HCT116 (cell line): ENCODE results near the gene MKRN1. TPM values are rescaled to one million over a fixed set of nuclear protein-coding genes. Genes with fewer than 3 reads are reported as not detected.
A peak's percentile ranks its signal among the peaks of the same experiment; 100 is the strongest.

Experiments
- ATAC-seq: fragments of 200-7000 bp; cut with Tn5 transposase; 2 replicates; pipeline ENCODE4 v1.9.1; 2020; ENCODE audit warnings: mild to moderate bottlenecking, moderate library complexity
- BruUV-seq: library from RNA; stranded (reverse); fragments of 400-500 nt; replicated peaks from 2 replicates; lab custom pipeline; 2021; lab: Mats Ljungman, UMichigan
- CTCF ChIA-PET: fragments of 300-600 bp; sonication (Branson Sonifier 250); formaldehyde crosslinking; loops from one replicate; lab custom pipeline; 2021; ENCODE audit warnings: antibody characterized with exemption; lab: Charles Lee
- POLR2A ChIA-PET: fragments of 300-600, 350-600 bp; sonication (Branson Sonifier 250); formaldehyde crosslinking; loops from one replicate; lab custom pipeline; 2021; ENCODE audit warnings: antibody characterized with exemption; lab: Charles Lee
- RAD21 ChIA-PET, 2 experiments: fragments of 300-600 bp; sonication (Branson Sonifier 250); formaldehyde crosslinking; loops; one replicate each; lab custom pipeline; 2023; ENCODE audit warnings: low total read pairs in 2 of 2; ENCODE audit not compliant: uncharacterized antibody in 2 of 2, unreplicated experiment in 2 of 2, low non-redundant PET in 1 of 2; lab: Charles Lee
- DNase-seq: peaks from one replicate; pipeline ENCODE4 v3.0.0-alpha.2; 2010; ENCODE audit warnings: low read depth, low spot score
- H2AFZ ChIP-seq: fragments of 200-600 bp; shearing (Covaris generic), sonication (generic); 2 replicates; pipeline ENCODE4 v1.6.1; 2017; ENCODE audit warnings: low read depth, mixed run types, mixed read lengths, antibody characterized with exemption, low read length; ENCODE audit not compliant: poor library complexity, severe bottlenecking
- H3K27ac ChIP-seq: 2 replicates; pipeline ENCODE4 v1.5.1; 2012; ENCODE audit warnings: low read depth, low read length
- H3K27me3 ChIP-seq: fragments of 200-600 bp; sonication (generic); 2 replicates; pipeline ENCODE4 v1.6.1; 2016; ENCODE audit warnings: mixed run types, low read length, mixed read lengths; ENCODE audit not compliant: insufficient read depth
- H3K36me3 ChIP-seq, 2 experiments: fragments of 200-500 bp in 1 of 2; fragments of 200-600 bp in 1 of 2; sonication (Bioruptor generic) in 1 of 2; sonication (generic) in 1 of 2; 2 replicates each; pipeline versions ENCODE4 v1.5.1 to v1.6.1; 2014 to 2016; ENCODE audit warnings: low read length in 2 of 2, inconsistent platforms in 1 of 2, mixed read lengths in 1 of 2, mixed run types in 1 of 2; ENCODE audit not compliant: insufficient read depth in 2 of 2, control insufficient read depth in 1 of 2
- H3K4me1 ChIP-seq, 2 experiments: fragments of 200-600 bp in 1 of 2; sonication (generic) in 1 of 2; 2 replicates each; pipeline versions ENCODE4 v1.5.1 to v1.6.1; 2012 to 2017; ENCODE audit warnings: low read length in 2 of 2, inconsistent platforms in 1 of 2, mild to moderate bottlenecking in 1 of 2, mixed read lengths in 1 of 2, mixed run types in 1 of 2, moderate library complexity in 1 of 2; ENCODE audit not compliant: insufficient read depth in 2 of 2, control insufficient read depth in 1 of 2
- H3K4me2 ChIP-seq: fragments of 200-600 bp; sonication (generic); 2 replicates; pipeline ENCODE4 v1.6.1; 2017; ENCODE audit warnings: mixed run types, low read length, mixed read lengths
- H3K4me3 ChIP-seq, 2 experiments: fragments of 200-600 bp in 1 of 2; sonication (generic) in 1 of 2; replicated peaks in 1 of 2; 2 replicates each; pipeline ENCODE4 v1.5.1; 2011 to 2016; ENCODE audit warnings: low read length in 2 of 2, control low read depth in 1 of 2, low read depth in 1 of 2, mild to moderate bottlenecking in 1 of 2, mixed read lengths in 1 of 2, mixed run types in 1 of 2
- H3K79me2 ChIP-seq: fragments of 200-600 bp; sonication (generic); 2 replicates; pipeline ENCODE4 v1.6.1; 2017; ENCODE audit warnings: mild to moderate bottlenecking, mixed run types, low read length, moderate library complexity, mixed read lengths; ENCODE audit not compliant: insufficient read depth
- H3K9ac ChIP-seq: fragments of 200-600 bp; sonication (generic); 2 replicates; pipeline ENCODE4 v1.6.1; 2016; ENCODE audit warnings: low read length, mixed read lengths
- H3K9me2 ChIP-seq: fragments of 200-600 bp; sonication (generic), shearing (Covaris generic); 2 replicates; pipeline ENCODE4 v1.6.1; 2017; ENCODE audit warnings: mixed run types, mild to moderate bottlenecking, moderate library complexity; ENCODE audit not compliant: insufficient read depth
- H3K9me3 ChIP-seq, 2 experiments: fragments of 200-500 bp in 1 of 2; fragments of 200-600 bp in 1 of 2; sonication (Bioruptor generic) in 1 of 2; sonication (generic) in 1 of 2; 2 replicates each; pipeline ENCODE4 v1.6.1; 2014 to 2017; ENCODE audit warnings: low read length in 2 of 2, mixed read lengths in 2 of 2, inconsistent platforms in 1 of 2, low read depth in 1 of 2, mild to moderate bottlenecking in 1 of 2, mixed run types in 1 of 2, moderate library complexity in 1 of 2; ENCODE audit not compliant: control insufficient read depth in 1 of 2, insufficient read depth in 1 of 2
- H4K20me1 ChIP-seq: fragments of 200-600 bp; sonication (generic), shearing (Covaris generic); 2 replicates; pipeline ENCODE4 v1.6.1; 2017; ENCODE audit warnings: mixed run types, mild to moderate bottlenecking, moderate library complexity; ENCODE audit not compliant: insufficient read depth
- CBX3 ChIP-seq: IDR thresholded peaks from 2 replicates; pipeline ENCODE4 v1.6.1; 2012; ENCODE audit warnings: low read depth
- CEBPB ChIP-seq: IDR thresholded peaks from 2 replicates; pipeline ENCODE4 v1.6.1; 2012; ENCODE audit warnings: low read depth
- EGR1 ChIP-seq: IDR thresholded peaks from 2 replicates; pipeline ENCODE4 v1.6.1; 2012; ENCODE audit warnings: low read depth
- ELF1 ChIP-seq: IDR thresholded peaks from 2 replicates; pipeline ENCODE4 v1.6.1; 2012; ENCODE audit warnings: low read depth, borderline replicate concordance
- SIN3A ChIP-seq: IDR thresholded peaks from 2 replicates; pipeline ENCODE4 v1.6.1; 2012; ENCODE audit warnings: low read depth
- TCF7L2 ChIP-seq: IDR thresholded peaks from 2 replicates; pipeline ENCODE4 v1.7.0; 2011; ENCODE audit warnings: borderline replicate concordance, inconsistent platforms; ENCODE audit not compliant: insufficient read depth, insufficient read length; ENCODE audit errors: extremely low read depth
- ZFX ChIP-seq: fragments of 450-650 bp; IDR thresholded peaks from 2 replicates; pipeline ENCODE4 v1.6.1; 2017
- intact Hi-C: fragments of 100-400 bp; cut with micrococcal nuclease; formaldehyde crosslinking; loops from 2 replicates; pipeline ENCODE4 v1.10.0; 2022
- total RNA-seq: library from RNA; stranded (reverse); gene quantifications from one replicate; pipeline ENCODE4 v1.2.1, GENCODE V29; 2021; ENCODE audit not compliant: unreplicated experiment
- TF ChIP-seq, protein P1 (sequence below), 3 experiments: fragments of 200-600 bp in 1 of 3; sonication (generic) in 1 of 3; IDR thresholded peaks in 2 of 3; conservative IDR thresholded peaks in 1 of 3; 2 replicates each; pipeline ENCODE4 v1.5.1; 2012 to 2017; ENCODE audit warnings: low read depth in 2 of 3, low read length in 2 of 3, antibody characterized with exemption in 1 of 3, borderline replicate concordance in 1 of 3, control low read depth in 1 of 3, mild to moderate bottlenecking in 1 of 3, mixed read lengths in 1 of 3, mixed run types in 1 of 3, moderate library complexity in 1 of 3; ENCODE audit not compliant: insufficient read depth in 1 of 3

Gene MKRN1
- total RNA-seq, 1 experiment from 2014 or later, result 95.0 TPM

GRCh38 chr7:140519007-140519399, 39.7 kb upstream of the MKRN1 start (continued):
- TF ChIP-seq SIN3A (no peak), ZFX (no peak), TCF7L2 (no peak), ELF1 (no peak)
- TF ChIP-seq, protein P1, sequence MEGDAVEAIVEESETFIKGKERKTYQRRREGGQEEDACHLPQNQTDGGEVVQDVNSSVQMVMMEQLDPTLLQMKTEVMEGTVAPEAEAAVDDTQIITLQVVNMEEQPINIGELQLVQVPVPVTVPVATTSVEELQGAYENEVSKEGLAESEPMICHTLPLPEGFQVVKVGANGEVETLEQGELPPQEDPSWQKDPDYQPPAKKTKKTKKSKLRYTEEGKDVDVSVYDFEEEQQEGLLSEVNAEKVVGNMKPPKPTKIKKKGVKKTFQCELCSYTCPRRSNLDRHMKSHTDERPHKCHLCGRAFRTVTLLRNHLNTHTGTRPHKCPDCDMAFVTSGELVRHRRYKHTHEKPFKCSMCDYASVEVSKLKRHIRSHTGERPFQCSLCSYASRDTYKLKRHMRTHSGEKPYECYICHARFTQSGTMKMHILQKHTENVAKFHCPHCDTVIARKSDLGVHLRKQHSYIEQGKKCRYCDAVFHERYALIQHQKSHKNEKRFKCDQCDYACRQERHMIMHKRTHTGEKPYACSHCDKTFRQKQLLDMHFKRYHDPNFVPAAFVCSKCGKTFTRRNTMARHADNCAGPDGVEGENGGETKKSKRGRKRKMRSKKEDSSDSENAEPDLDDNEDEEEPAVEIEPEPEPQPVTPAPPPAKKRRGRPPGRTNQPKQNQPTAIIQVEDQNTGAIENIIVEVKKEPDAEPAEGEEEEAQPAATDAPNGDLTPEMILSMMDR (IDR thresholded peaks at IDR 0.05 in 2 of 3, conservative IDR thresholded peaks at IDR 0.05 in 1 of 3; ENCODE audit: borderline replicate concordance in 1 of 3, insufficient read depth in 1 of 3, low read depth in 2 of 3, low read length in 2 of 3), result no peak
- TF ChIP-seq, all 23 proteins: peak for 0

DNA sequence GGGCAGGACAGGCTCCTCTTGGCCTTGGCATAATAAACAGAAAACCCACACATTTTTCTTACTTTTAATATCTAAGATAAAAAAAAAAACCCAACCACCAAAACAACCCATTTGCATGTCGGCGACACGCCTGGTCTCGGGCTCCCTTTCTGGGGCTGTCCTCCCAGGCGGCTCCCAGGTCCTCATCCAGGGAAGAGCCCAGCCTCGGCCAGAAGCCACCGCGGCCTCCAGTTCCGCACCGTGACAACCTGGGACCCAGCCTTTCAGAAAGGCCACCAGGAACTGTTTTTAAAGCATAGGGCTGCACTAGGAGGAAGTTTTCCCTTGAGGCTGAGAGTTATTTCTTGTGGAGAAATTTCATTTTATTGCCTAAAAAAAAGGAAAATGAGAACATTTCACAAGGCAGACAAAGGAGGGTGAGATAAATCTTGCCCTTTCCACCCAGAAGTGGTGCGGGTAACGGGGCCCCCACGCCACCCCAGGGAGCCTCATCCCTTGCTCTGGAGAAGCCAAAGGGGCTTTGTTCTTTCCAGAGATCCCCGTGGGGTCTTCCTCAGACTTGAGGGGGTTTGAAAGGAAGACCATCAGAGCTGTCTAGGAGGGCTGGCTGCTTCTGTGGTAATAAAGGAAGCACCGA, 39.2 kb upstream of the MKRN1 start:
- TF ChIP-seq EGR1, result no peak
- TF ChIP-seq CEBPB, result no peak
- TF ChIP-seq CBX3, result no peak
- H2AFZ ChIP-seq, result peak overlapping the region; percentile 89
- H3K27ac ChIP-seq, result no peak overlapping the region
- H3K79me2 ChIP-seq, result no peaks in the 10 kb centered on the region
- no TSS peak for BruUV-seq
- ChIA-PET RAD21 (interaction anchor here (0.7 to 3.2 kb wide), 5 partner anchors 23 to 135 kb away, joined by 3 to 22 read pairs (median 5); no protein-coding TSS in a partner anchor), CTCF (interaction anchor here (0.6 to 2.7 kb wide), 12 partner anchors 10 to 493 kb away, joined by 3 to 60 read pairs (median 4); partner anchors contain the start of gene ADCK2), POLR2A (interaction anchor here (0.7 to 1.0 kb wide), 3 partner anchors 30 to 496 kb away, joined by 3 read pairs; partner anchors contain the start of gene MRPS33)
- H3K4me1 ChIP-seq, result peaks cover 5 to 12% of the 10 kb centered on the region in 2 experiments; a peak in 2 of 4 replicates
- DNase-seq (no peak), ATAC-seq (peak; percentile 5; the same call in 1 of the 2 replicates)
- H3K9me3 ChIP-seq, result no peaks in the 10 kb centered on the region
- no peaks in the 10 kb centered on the region for H3K27me3 ChIP-seq
- intact Hi-C loops, result loop anchor here (1.0 to 10.0 kb wide), 3 partner anchors 135 to 706 kb away; no protein-coding TSS in a partner anchor
- H3K36me3 ChIP-seq, result no peaks in the 10 kb centered on the region
- H3K4me2 ChIP-seq, result peak overlapping the region; percentile 34; the same call in 1 of the 2 replicates
- no peak overlapping the region for H3K4me3 ChIP-seq
- no peaks in the 10 kb centered on the region for H3K9me2 ChIP-seq
- no peaks in the 10 kb centered on the region for H4K20me1 ChIP-seq
- H3K9ac ChIP-seq, result no peak overlapping the region
